ENCODE measurements around the gene LMNTD1.

GRCh38 chr12:25447046-25447445 is 106.0 kb downstream of the LMNTD1 start:
- TF ChIP-seq CTCF (IDR thresholded peaks at IDR 0.05; ENCODE audit: poor library complexity) (no peak), EZH2 (IDR thresholded peaks at IDR 0.05; ENCODE audit: borderline replicate concordance) (no peak)

Measured in hepatocyte (in vitro differentiated cells).